HEK293 (cell line): Measurements from ENCODE around the gene C20orf96.

Source experiments
- ZBTB6 ChIP-seq: fragments of 450-650 bp; formaldehyde crosslinking; IDR thresholded peaks from 2 replicates; pipeline ENCODE4 v1.5.1; 2017; ENCODE audit warnings: missing biosample characterization, missing genetic modification characterization
- TF ChIP-seq, protein P1 (sequence below): fragments of 450-650 bp; formaldehyde crosslinking; IDR thresholded peaks from 2 replicates; pipeline ENCODE4 v1.5.1; 2016; ENCODE audit warnings: missing biosample characterization, missing genetic modification characterization
- TF ChIP-seq, protein P2 (sequence below): fragments of 450-650 bp; formaldehyde crosslinking; IDR thresholded peaks from 2 replicates; pipeline ENCODE4 v1.5.1; 2016; ENCODE audit warnings: missing biosample characterization, missing genetic modification characterization, low read depth

DNA sequence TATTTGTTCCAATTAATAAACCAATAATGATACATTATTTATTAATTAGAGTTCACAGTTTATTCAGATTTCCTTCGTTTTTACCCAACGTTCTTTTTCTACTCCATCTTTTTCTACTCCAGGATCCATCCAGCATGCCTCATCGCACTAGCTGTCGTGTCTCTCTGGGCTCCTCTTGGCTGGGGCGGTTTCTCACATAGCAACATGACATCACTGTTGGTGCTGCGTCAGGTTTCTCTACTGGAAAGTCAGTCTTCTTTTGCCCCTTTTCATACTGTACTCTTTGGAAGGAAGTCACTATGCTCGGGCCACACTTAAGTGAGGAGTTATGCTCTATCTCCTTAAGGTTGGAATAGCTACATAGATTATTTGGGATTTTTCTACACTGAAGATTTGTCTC, 21.1 kb upstream of the C20orf96 start:
- TF ChIP-seq ZBTB6 (tag by site-specific recombination) = no peak
- TF ChIP-seq, protein P1, sequence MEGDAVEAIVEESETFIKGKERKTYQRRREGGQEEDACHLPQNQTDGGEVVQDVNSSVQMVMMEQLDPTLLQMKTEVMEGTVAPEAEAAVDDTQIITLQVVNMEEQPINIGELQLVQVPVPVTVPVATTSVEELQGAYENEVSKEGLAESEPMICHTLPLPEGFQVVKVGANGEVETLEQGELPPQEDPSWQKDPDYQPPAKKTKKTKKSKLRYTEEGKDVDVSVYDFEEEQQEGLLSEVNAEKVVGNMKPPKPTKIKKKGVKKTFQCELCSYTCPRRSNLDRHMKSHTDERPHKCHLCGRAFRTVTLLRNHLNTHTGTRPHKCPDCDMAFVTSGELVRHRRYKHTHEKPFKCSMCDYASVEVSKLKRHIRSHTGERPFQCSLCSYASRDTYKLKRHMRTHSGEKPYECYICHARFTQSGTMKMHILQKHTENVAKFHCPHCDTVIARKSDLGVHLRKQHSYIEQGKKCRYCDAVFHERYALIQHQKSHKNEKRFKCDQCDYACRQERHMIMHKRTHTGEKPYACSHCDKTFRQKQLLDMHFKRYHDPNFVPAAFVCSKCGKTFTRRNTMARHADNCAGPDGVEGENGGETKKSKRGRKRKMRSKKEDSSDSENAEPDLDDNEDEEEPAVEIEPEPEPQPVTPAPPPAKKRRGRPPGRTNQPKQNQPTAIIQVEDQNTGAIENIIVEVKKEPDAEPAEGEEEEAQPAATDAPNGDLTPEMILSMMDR (tag by site-specific recombination) = no peak
- TF ChIP-seq, protein P2, sequence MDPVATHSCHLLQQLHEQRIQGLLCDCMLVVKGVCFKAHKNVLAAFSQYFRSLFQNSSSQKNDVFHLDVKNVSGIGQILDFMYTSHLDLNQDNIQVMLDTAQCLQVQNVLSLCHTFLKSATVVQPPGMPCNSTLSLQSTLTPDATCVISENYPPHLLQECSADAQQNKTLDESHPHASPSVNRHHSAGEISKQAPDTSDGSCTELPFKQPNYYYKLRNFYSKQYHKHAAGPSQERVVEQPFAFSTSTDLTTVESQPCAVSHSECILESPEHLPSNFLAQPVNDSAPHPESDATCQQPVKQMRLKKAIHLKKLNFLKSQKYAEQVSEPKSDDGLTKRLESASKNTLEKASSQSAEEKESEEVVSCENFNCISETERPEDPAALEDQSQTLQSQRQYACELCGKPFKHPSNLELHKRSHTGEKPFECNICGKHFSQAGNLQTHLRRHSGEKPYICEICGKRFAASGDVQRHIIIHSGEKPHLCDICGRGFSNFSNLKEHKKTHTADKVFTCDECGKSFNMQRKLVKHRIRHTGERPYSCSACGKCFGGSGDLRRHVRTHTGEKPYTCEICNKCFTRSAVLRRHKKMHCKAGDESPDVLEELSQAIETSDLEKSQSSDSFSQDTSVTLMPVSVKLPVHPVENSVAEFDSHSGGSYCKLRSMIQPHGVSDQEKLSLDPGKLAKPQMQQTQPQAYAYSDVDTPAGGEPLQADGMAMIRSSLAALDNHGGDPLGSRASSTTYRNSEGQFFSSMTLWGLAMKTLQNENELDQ (tag by site-specific recombination) = no peak
